ENCODE measurements around the gene BPIFB2. TPM values are rescaled to one million over a fixed set of nuclear protein-coding genes. Genes with fewer than 3 reads are reported as not detected.
A peak's percentile ranks its signal among the peaks of the same experiment; 100 is the strongest.

Gene BPIFB2
- polyA plus RNA-seq, 3 donors = not detected

- DNase-seq (ENCODE audit: extremely low read depth in 1 of 11, low read depth in 9 of 11, low spot score in 4 of 11) = no peak
These were observed 6.6 kb upstream of the BPIFB2 start for GRCh38 chr20:33000802-33001466.

- no peak for DNase-seq (ENCODE audit: extremely low read depth in 1 of 11, low read depth in 9 of 11, low spot score in 4 of 11)
These were observed 5.3 kb upstream of the BPIFB2 start for GRCh38 chr20:33002087-33002808.

- DNase-seq (ENCODE audit: extremely low read depth in 1 of 11, low read depth in 9 of 11, low spot score in 4 of 11) = no peak
These were observed 3.3 kb upstream of the BPIFB2 start, which contains the start of gene SUN5 for GRCh38 chr20:33004141-33004751. TSS of gene SUN5 (minus strand) at chr20:33004433. CDS start at chr20:33004340, 93 bp downstream.

GRCh38 chr20:33005132-33005566 is 2.4 kb upstream of the BPIFB2 start:
- DNase-seq (ENCODE audit: extremely low read depth in 1 of 11, low read depth in 9 of 11, low spot score in 4 of 11) = no peak

- DNase-seq (ENCODE audit: extremely low read depth in 1 of 11, low read depth in 9 of 11, low spot score in 4 of 11) = no peak
These were observed 1.4 kb upstream of the BPIFB2 start for GRCh38 chr20:33005908-33006775.

- DNase-seq (ENCODE audit: extremely low read depth in 1 of 11, low read depth in 9 of 11, low spot score in 4 of 11) = no peak
These were observed 628 bp upstream of the BPIFB2 start for GRCh38 chr20:33006776-33007375.

- DNase-seq (ENCODE audit: extremely low read depth in 1 of 11, low read depth in 9 of 11, low spot score in 4 of 11) = no peak
These were observed 1.1 kb downstream of the BPIFB2 start for GRCh38 chr20:33008336-33009213.

GRCh38 chr20:33009214-33010132 is 2.0 kb downstream of the BPIFB2 start:
- DNase-seq (ENCODE audit: extremely low read depth in 1 of 11, low read depth in 9 of 11, low spot score in 4 of 11) = peak in 7 of 11 donors; percentile 4 to 29 (median 8)

GRCh38 chr20:33010133-33010504 is 2.6 kb downstream of the BPIFB2 start:
- no peak for DNase-seq (ENCODE audit: extremely low read depth in 1 of 11, low read depth in 9 of 11, low spot score in 4 of 11)

GRCh38 chr20:33010674-33011449 is 3.4 kb downstream of the BPIFB2 start:
- no peak for DNase-seq (ENCODE audit: extremely low read depth in 1 of 11, low read depth in 9 of 11, low spot score in 4 of 11)

GRCh38 chr20:33012327-33013189 is 5.1 kb downstream of the BPIFB2 start:
- no peak for DNase-seq (ENCODE audit: extremely low read depth in 1 of 11, low read depth in 9 of 11, low spot score in 4 of 11)

GRCh38 chr20:33013701-33014326 is 6.3 kb downstream of the BPIFB2 start:
- no peak for DNase-seq (ENCODE audit: extremely low read depth in 1 of 11, low read depth in 9 of 11, low spot score in 4 of 11)

- no peak for DNase-seq (ENCODE audit: extremely low read depth in 1 of 11, low read depth in 9 of 11, low spot score in 4 of 11)
These were observed 7.0 kb downstream of the BPIFB2 start for GRCh38 chr20:33014336-33015113.

GRCh38 chr20:33015114-33015484 is 7.6 kb downstream of the BPIFB2 start:
- no peak for DNase-seq (ENCODE audit: extremely low read depth in 1 of 11, low read depth in 9 of 11, low spot score in 4 of 11)

Measured in renal cortex interstitium (tissue), 11 donors.